ENCODE results near the gene ATF1.

- TF ChIP-seq CTCF (IDR thresholded peaks at IDR 0.05) (no peak), POLR2A (IDR thresholded peaks at IDR 0.05) (no peak)
Measured at GRCh38 chr12:50840809-50841487, 77.0 kb downstream of the ATF1 start.
